ENCODE measurements around the gene ADGRG6.

- TF ChIP-seq CTCF (tag by site-specific recombination; IDR thresholded peaks at IDR 0.05), result no peak
- no peak for TF ChIP-seq BCL11A (tag by site-specific recombination; IDR thresholded peaks at IDR 0.05; ENCODE audit: low read depth)
- no peak for TF ChIP-seq ZNF658 (tag by site-specific recombination; IDR thresholded peaks at IDR 0.05)
- TF ChIP-seq KLF16 (tag by site-specific recombination; IDR thresholded peaks at IDR 0.05), result no peak
- no peak for TF ChIP-seq TSHZ1 (tag by site-specific recombination; IDR thresholded peaks at IDR 0.05; ENCODE audit: borderline replicate concordance)
- TF ChIP-seq ZNF19 (tag by site-specific recombination; IDR thresholded peaks at IDR 0.05; ENCODE audit: low read depth), result no peak
Measured at GRCh38 chr6:142386657-142387056, 84.8 kb downstream of the ADGRG6 start.
